GM12891 (cell line): ENCODE measurements around the gene SMCR8.

ENCODE experiments used
- POLR2A ChIP-seq: IDR thresholded peaks from 2 replicates; pipeline ENCODE4 v1.6.1; 2011; ENCODE audit warnings: low read depth, low read length, control low read depth
- POLR2AphosphoS5 ChIP-seq: IDR thresholded peaks from 2 replicates; pipeline ENCODE4 v1.6.1; 2011; ENCODE audit warnings: low read depth, low read length, control low read depth
- TAF1 ChIP-seq: IDR thresholded peaks from 2 replicates; pipeline ENCODE4 v1.6.1; 2011; ENCODE audit warnings: low read depth, low read length, control low read depth

GRCh38 chr17:18323007-18323406 is 7.9 kb downstream of the SMCR8 start:
- TF ChIP-seq POLR2A (no peak), TAF1 (no peak), POLR2AphosphoS5 (no peak)
